Fibroblast of skin of left biceps (primary cell): Measurements from ENCODE around the gene LRWD1.
A peak's percentile ranks its signal among the peaks of the same experiment; 100 is the strongest.

Source experiments
- DNase-seq, 2 experiments: peaks; one replicate each; pipeline ENCODE4 v3.0.0-alpha.2; 2013; ENCODE audit warnings: low read depth in 2 of 2

Gene LRWD1

GRCh38 chr7:102464577-102465280, at the start of gene LRWD1, which contains the start of gene ALKBH4:
Gene LRWD1 (plus strand): TSS chr7:102464984. CDS start chr7:102465081, 97 bp downstream.
Gene ALKBH4 (minus strand): TSS chr7:102464863. CDS start chr7:102464836, 27 bp downstream.
- peak; percentile 67 to 70 for DNase-seq

DNA sequence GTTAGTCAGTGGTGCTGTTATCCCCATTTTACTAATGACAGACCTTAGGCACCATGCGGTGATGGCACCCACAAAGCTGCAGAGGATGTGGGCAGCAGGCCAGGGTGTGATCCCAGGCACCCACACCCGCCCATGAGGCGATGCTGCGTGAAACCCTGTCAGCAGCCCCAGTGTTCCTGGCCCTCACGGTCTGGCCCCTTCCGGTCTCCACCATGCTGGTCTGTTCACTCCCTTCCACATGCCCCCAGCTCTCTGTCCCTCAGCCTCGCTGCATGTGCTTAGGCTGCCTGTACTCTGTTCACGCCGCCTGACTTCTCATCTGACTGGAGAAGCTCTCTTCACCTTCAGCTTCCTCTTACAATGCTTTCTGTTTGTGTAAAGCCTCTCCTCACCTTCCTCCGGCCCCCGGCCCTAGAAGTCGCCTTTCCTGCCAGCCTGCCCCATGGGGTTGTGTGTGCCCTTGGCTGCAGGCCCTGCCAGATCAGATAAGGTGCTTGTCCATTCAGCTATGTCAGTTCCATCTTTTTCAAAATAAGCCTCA, 49.0 kb upstream of the LRWD1 start:
- no peak for DNase-seq

- no peak for DNase-seq
These were observed 48.4 kb upstream of the LRWD1 start for GRCh38 chr7:102416406-102416805.

GRCh38 chr7:102417105-102417504, 47.7 kb upstream of the LRWD1 start:
- DNase-seq: no peak

DNA sequence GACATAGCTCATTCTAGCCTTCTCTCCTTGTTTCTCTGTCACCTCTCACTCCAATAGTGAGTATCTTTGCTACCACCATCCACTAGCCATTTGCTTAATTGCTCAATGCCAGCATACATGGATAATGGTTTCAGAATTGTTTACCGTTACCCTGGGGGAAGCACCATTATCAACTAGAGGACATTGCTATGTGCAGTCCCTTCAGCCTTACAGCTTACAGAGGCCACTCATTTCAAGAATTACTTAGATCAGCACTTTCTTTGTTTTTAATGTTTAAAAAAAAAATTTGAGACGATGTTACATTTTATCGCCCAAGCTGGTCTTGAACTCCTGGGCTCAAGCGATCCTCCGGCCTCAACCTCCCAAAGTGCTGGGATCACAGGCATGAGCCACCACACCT, 46.2 kb upstream of the LRWD1 start:
- DNase-seq: no peak

DNA sequence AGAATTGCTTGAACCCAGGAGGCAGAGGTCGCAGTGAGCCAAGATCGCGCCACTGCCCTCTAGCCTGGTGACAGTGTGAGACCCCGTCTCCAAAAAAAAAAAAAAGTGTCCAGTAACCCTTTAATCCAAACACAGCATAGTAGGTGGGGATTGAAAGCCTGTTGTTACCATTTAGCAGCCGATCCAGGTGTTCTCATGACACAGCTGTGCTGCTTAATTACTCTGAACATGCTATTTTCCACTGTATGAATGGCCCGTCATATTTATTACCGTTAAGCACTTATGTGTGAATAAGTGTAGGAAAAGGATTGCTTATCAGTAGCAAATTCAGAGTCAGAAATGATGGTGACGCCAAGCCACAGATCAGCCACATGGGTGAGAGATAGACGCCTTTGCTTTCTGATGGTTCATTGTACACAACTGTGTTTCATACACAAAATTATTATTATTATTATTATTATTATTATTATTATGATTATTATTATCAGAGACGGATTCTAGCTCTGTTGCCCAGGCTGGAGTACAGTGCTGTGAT, 43.0 kb upstream of the LRWD1 start:
- DNase-seq: no peak

GRCh38 chr7:102424129-102424551, 40.6 kb upstream of the LRWD1 start:
- no peak for DNase-seq

- no peak for DNase-seq
These were observed 40.0 kb upstream of the LRWD1 start for GRCh38 chr7:102424787-102425218.

DNA sequence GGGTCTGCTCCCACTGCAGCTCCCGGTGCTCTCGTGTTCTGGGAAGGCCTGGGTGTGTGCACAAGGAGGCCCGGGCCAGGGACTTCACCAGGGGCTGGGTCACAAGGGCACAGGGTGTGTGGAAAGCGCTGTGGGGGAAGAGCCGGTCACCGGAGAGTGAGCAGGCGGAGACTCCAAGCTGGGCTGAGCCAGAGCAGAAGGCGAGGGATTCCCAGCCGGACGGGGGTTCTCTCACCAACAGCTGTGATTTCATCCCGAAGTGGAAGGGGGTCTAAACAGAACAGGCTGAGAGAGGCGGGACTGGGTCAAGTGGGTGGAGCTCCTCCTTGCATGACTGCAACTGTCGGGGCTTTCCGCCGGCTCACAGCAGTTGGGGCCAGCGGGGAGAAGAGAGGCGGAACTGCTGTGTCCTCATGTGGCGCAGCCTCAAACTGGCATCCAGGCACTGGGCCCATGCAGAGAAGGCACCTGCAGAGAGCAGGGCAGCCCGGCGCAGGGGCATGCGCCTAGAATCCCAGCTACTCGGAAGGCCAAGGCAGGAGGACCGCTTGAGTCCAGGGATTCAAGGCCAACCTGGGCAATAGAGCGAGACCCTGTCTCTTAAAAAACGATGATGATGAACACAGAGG, 39.0 kb upstream of the LRWD1 start:
- DNase-seq: no peak

DNA sequence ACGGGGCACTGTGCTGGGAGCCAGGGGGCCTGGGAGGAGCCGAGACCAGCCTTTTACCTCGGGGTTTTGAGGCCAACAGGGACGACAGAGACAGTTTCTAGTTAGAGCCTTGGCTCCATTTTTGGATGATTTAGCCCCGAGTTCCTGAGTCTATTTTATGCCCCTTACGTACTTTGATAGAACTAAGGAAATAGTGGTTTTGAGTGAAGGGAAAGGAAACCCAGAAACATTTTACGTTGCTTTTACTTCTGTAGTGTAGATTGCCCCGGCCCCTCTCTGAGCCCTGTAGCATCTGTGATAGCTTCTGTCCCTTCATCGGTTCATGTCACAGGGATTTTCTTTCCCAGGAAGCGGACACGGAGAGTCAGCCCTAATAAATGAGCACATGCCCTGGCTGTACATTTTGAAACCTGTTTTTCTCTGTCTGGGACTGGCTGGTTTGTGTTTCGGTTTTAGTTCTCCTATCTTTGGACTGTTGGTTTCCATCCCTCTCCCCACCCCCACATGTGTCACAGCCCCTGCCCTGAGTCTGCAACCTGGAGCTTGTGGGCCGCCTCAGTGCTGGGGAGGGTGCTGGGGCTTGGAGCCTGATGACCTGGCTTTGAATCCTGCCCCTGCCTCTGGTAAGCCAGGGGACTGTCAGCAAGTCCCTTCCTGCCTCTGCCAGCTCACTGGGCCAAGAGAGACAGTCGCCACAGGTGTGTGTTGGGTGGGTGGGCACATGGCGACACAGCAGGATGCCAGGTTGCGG, 38.3 kb upstream of the LRWD1 start:
- no peak for DNase-seq

DNA sequence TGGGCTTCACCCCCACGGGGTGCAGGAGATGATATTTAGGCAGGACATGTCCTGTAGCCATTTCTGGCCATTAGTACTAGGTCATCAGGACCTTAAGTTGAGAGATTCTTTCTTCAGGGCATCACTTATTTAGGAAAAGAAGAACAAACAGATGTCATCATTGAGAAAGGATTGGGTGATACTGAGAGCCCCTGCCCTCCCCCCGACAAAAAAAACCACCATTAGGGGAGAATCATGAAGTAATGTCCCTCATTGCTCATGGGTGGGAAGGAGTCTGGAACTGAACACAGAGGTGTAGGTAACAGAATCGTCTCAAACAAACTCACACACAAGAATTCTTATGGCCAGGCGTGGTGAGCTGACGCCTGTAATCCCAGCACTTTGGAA, 37.8 kb upstream of the LRWD1 start:
- DNase-seq: no peak

DNA sequence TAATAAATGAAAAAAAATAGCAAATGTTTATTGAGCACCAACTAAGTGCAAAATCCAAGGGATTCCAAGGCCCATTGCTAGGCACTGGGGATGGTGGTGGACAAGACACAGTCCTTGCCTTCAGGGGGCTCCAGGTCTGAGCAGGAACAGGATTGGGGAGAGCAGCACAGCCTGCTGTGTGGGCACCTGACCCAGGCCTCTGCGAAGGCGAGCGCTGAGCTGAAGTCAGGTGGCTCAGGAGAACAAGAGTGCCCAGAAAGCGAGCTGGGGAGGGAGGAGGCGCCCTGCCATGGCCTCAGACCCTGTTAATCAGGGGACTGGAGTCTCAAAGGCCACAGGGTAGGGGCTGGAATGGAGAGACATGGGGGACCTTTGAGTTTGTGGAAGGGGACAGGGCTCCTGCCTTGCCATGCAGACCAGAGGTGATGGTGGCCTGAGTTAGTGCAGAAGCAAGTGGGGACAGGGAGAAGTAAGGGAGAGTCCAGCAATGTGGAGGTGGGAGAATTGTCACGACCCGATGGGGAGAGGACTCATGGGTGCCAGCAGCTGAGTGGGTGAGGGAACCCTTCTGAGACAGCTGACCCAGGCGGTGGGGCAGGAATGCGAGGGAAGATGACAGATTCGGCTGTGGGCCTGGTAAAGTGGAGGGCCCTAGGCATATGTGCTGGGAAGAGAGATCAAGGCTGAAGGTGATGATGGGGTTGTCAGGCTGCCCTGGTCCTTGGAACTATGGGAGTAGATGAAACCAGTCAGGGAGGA, 35.5 kb upstream of the LRWD1 start:
- DNase-seq: no peak

- no peak for DNase-seq
These were observed 33.0 kb upstream of the LRWD1 start for GRCh38 chr7:102431617-102432298.

DNA sequence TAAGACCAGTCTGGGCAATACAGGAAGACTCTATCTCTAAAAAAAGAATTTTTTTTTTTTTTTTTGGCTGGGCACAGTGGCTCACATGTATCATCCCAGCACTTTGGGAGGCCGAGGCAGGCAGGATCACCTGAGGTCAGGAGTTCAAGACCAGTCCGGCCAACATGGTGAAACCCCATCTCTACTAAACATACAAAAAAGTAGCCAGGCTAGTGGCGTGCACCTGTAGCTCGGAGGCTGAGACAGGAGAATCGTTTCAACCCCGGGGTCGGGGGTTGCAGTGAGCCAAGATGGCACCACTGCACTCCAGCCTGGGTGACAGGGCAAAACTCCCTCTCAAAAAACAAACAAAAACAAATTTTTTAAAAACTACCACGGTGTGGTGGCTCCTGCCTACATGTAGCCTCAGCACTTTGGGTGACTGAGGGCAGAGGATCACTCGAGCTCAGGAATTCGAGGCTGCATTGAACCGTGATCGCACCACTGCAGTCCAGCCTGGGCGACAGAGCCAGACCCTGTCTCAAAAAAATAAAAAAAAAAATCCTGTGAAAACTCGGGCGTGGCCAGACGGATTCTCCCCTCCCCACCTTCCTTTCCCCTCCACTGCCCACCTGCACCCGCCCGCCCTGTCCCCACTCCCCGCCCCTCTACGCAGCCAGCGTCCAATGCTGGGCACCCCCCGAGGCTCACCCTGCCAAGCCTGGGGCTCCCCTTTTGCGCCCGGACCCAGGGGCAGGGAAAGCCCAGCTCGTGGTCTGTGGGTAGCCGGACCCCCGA, 32.2 kb upstream of the LRWD1 start:
- DNase-seq: no peak

DNA sequence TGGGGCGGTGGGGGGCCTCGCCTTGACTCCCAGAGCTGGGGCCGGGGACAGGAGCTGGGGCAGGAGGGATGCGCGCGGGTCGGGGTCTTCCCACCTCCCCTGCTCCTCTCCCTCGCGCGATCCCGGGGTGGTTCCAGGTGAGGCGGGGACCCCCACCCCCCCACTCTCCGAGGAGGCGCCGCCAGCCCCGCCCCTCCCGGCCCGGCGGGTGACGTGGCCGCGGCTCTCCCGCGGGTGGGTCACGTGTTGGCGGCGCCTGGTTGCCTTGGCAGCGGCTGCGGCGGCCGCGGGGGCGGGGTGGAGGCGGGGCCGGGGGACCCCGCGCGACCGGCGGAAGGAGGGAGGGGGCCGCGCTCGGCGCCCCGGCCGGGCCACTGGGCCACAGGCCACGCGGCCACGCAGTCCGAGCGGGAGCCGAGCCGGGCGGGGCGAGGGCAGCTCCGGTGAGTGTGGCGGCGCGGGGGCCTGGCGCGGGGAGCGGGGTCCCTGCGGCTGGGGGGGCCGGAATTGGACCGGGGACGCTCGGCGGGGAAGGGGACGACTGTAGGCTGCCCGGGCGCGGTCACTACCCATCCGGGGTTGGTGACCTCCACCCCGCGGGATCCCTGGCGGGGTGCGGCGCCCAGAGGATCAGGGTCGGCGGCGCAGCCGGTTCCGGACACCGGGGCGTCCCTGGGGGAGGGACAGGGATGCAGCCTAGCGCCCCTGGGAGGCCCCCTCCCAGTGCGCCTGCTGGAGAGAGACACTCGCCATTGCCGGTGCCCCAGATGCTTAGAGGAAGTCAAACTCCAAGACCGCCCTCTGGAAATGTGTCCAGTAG, 31.4 kb upstream of the LRWD1 start, which contains the start of gene ORAI2:
ORAI2 (plus strand) TSS at position 357 of the 820 bp plus-strand sequence. CDS start 5,382 bp downstream, outside the sequence.
- peak; percentile 26 for DNase-seq

DNA sequence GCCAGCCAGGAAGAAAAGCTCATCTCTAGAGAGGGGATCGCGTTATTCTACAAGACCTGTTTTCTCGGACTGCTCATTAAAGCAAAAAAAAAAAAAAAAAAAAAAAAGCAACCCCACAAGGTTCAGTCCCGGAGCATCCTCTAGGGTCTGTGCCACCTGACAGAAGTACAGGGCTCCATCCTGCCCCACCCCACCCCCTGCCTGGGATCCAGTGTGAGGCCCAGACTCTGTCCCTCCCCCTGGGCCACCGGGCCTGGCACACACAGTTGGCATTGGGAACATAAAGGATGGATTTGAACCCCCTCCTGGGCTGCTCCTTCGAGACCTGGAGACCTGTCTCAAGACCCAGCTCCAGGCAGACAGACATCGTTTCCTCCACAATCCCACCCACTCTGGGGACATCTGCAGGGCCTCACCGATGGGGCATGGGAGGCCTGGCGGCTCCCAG, 30.7 kb upstream of the LRWD1 start:
- no peak for DNase-seq

GRCh38 chr7:102436118-102436517, 28.7 kb upstream of the LRWD1 start:
- no peak for DNase-seq

- peak in 1 of 2 experiments; percentile 26 for DNase-seq
These were observed 24.6 kb upstream of the LRWD1 start for GRCh38 chr7:102439963-102440795.
